CD4-positive, alpha-beta T cell treated with Interleukin-17A for 4 hours (primary cell): ENCODE results near the gene NF1.

Experiments
- DNase-seq: peaks from one replicate; pipeline ENCODE4 v3.0.0-alpha.2; 2020; ENCODE audit warnings: mixed read lengths

Gene NF1

DNA sequence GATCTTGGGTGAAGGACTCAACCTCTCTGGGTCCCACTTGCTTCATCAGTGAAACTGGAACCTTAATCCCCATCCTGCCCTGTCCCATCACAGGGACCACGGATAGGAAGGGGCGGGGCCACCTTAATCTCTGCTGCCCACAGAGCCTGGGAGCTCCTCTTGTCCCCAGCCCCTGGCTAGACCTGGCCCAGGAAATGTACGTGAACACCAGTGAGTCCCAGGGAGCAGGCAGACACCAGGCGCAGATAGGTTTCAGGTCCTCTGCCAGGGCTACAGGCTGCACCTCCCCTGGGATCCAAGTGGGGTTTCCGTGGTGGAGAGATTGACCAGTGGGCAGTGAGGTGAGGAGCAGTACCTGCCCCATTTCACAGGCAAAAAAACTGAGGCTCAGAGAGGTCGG is 317.7 kb downstream of the NF1 start:
- no peak for DNase-seq

DNA sequence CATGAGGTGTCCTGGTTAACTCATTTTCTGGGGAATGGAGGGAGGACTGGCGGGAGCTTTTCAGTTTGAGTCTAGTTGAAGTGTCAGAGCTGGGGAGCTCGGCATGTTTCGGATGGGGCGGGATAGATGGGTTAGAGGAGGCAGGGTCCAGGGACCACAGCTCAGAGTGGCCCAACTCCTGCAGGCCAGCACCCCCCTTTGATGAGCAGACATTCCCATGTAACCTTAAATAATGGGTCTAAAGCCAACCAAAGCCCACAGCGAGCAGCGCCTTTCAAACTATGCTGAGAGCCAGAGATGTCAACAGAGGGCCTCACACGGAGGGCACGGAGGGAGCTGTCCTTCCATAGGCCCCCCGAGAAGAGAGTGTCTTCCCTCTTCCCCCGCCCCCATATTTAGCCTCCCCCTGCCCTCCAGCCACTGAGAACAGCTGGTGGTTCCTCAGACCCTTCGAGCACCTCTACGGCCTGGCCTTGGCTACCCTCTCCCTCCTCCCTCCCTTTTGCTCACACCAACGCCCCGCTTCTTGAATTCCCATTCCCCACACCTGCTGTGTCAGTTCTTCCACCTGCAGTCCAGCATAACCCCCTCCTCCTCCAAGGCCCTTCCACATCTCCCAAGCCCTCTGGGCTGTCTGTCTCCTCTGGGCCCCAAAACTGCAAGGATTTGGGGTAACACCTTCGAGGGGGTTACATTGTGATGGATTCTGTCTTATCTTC is 318.5 kb downstream of the NF1 start:
- no peak for DNase-seq

DNA sequence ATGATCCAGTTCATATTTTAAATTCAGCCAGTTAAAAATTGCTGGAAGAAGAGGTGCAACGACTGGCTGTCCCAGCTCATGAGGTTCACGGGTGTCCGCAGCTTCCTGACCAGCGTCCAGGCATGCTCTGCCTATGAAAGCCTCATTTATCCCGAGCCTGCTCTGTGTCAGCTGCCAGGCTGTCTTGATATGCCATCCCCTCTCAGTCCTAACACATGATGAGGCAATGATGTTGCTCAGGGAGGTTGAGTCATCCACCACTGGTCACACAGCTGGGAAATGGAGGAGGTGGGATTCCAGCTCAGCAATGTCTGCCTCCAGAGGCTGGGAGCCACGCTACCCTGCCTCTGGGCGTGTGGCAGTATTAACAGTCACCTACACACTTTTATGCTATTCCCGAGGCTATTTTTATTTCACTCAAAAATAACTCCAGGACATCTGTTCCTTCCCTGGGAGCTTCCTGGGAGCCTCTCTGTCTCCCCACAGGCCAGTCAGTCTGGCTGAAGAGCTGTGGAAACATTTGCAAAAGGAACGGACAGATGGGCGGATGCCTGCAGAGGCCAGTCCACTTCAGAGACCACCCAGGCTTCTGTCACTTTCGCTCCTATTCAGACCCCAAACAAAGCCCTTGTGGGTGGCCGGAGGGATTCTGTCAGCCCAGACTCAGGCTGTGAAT is 319.2 kb downstream of the NF1 start:
- DNase-seq = no peak

DNA sequence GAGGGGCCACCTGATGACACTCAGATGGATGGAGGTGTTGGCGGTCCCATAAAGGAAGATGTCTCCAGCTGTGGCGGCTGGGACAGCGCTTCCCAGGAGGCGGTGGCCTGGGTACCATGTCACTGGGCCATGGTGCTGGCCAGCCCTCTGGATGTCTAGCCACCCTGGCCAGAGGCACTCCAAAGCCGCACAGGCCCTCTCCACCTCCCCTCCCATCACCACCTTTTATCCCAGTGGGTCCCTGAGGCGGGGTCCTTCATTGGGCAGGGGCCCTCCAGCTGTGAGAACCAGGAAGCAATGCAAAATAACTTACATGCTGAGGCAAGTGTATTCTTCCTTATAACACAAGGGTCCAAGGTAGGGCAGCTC is 319.8 kb downstream of the NF1 start:
- DNase-seq = no peak

- no peak for DNase-seq
Measured at GRCh38 chr17:31415004-31415454, 320.3 kb downstream of the NF1 start.

- no peak for DNase-seq
Measured at GRCh38 chr17:31415640-31416502, 321.1 kb downstream of the NF1 start.

GRCh38 chr17:31416503-31416923 is 321.7 kb downstream of the NF1 start:
- DNase-seq = no peak

DNA sequence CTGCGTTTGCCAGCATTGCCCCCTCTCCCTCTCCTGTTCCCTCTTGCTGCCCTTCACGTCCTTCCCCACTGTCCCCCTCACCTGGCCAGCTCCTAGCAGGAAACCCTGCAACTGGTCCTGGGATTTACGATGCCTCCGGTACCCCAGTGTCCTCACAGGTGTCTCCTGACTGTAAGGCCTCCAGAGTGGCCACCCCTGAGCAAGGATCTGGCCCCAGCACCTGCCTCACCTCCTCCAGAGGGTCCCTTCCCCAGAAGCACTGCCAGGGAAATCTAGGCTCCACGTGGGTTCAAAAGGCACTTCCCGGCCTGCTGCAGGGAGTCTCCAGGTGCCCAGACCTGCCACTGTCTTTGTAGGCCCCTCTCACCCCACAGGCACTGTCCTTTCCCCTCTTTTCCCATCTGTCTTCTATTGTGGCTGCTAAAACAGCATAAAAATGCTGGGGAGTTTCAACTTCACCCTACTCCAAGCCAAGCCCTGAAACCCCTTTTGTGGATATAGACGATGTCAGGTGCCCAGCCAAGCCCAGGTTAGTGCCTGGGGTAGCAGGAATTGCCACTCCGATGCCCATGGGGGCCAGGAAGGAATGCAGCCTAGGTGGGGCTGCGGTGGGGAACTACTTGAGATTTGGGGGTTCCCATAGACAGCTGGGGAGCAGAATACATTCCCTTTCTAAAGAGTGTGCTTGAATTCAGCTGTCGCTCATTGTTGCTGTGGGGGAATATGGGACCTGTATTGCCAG is 322.4 kb downstream of the NF1 start:
- no peak for DNase-seq

DNA sequence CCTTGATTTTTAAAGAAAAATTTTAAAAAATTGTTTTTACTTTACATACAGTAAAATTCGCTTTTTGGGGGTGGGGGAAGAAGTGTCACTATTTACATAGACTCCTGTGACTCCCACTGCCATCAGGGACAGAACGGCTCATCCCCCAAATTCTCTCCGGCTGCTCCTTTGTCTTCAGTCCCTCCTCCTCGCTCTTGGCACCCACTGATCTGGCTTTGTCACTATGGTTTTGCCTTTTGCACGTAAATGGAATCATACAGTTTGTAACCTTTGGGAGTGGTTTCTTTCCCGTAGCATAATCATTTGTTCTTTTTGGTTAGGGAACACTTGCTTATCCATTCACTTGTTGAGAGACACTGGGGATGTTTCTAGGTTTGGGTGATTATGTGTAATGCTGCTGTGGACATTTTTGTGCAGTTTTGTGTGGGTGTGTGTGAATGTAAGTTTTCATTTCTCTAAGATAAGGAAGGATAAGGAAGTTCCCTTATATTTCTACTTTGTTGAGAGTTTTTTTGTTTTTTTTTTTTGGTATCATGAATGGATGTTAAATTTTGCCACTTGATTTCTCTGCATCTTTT is 324.1 kb downstream of the NF1 start:
- no peak for DNase-seq

GRCh38 chr17:31422443-31422842 is 327.7 kb downstream of the NF1 start:
- DNase-seq = no peak

DNA sequence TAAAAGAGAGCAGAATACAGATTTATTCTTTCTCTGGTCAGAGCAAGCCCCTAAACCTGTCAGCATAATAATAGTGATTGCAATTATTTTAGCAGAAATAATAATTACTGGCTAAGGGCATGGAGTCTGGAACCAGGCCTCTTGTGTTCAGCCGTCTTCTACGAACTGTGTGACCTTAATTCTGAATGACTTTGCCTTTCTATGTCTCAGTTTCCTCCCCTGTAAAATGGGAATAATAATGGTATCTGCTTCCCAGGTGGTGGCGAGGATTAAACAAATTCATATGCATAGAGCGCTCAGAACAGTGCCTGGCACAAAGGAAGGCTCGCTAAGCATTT is 330.1 kb downstream of the NF1 start:
- no peak for DNase-seq

DNA sequence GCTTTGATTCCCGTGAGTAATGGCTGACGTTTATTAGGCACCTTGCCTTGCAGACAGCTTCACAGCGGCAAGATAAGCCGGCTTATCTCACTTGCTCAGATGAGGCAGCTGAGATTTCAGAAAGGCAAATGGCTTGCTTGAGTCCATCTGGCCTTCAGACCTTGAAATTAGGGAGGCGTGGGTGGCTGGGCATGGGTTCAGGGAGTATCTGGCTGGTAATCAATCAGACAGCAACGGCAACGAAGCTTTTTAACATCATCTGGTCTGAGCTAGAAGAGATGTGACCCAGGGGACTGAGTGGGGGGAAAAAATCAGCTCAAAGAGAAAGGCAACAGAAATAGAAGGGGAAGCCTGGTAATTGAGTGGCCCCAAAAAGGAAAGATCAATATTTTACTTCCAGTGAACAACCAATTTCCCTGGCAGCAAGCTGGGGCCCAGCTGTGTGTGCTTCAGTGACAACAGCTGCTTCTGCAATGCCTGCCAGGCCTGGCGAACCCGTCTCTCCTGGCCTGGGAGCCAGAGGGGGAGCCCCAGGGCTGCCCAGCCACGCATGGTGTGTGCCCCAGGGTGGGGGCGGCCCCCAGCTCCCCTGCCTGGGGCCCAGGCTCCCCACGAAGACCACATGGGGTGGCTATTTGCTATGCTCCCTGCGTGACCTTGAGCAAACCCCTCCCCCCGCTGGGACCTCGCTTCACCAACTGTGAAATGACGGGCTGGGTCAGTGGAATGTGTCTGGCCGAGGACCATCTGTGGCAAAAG is 330.7 kb downstream of the NF1 start:
- DNase-seq = no peak
